ENCODE data around the gene SEC24A. TPM values are rescaled to one million over a fixed set of nuclear protein-coding genes. Genes with fewer than 3 reads are reported as not detected.
A peak's percentile ranks its signal among the peaks of the same experiment; 100 is the strongest.
"Not testable (repeated sequence)": the region's sequence is repeated elsewhere in the genome, so short reads cannot be mapped to it uniquely, and the experiment has no call there.

Gene SEC24A
- total RNA-seq, 1 experiment from 2014 or later: 25.8 TPM

- Histone ChIP-seq H3K4me2 (ENCODE audit: low read depth, low read length, poor library complexity, severe bottlenecking) (no peak overlapping the region), H3K4me1 (ENCODE audit: low read length) (no peaks in the 10 kb centered on the region), H4K20me1 (ENCODE audit: insufficient read depth, low read depth, low read length) (no peaks in the 10 kb centered on the region), H3K9me3 (ENCODE audit: low read length) (no peaks in the 10 kb centered on the region), H3K4me3 (ENCODE audit: low read length) (no peak overlapping the region), H2AFZ (ENCODE audit: low read length) (no peak overlapping the region), H3K9me2 (replicated peaks; ENCODE audit: insufficient read depth, low read length) (no peaks in the 10 kb centered on the region), H3K27me3 (ENCODE audit: low read length) (no peaks in the 10 kb centered on the region), H3K9ac (ENCODE audit: low read length) (no peak overlapping the region), H3K36me3 (ENCODE audit: insufficient read depth, low read length) (peaks cover 14% of the 10 kb centered on the region), H3K79me2 (ENCODE audit: low read length) (no peaks in the 10 kb centered on the region), H3K27ac (ENCODE audit: low read length) (no peak overlapping the region)
- DNase-seq: no peak
Measured at GRCh38 chr5:134714120-134714519, 65.5 kb downstream of the SEC24A start.

GRCh38 chr5:134714541-134714940, 66.0 kb downstream of the SEC24A start:
- H3K36me3 ChIP-seq (ENCODE audit: insufficient read depth, low read length): peaks cover 14% of the 10 kb centered on the region
- H3K79me2 ChIP-seq (ENCODE audit: low read length): no peaks in the 10 kb centered on the region
- no peak for DNase-seq
- no peak overlapping the region for H3K4me2 ChIP-seq (ENCODE audit: low read depth, low read length, poor library complexity, severe bottlenecking)
- H4K20me1 ChIP-seq (ENCODE audit: insufficient read depth, low read depth, low read length): no peaks in the 10 kb centered on the region
- H3K27me3 ChIP-seq (ENCODE audit: low read length): no peaks in the 10 kb centered on the region
- H3K9me3 ChIP-seq (ENCODE audit: low read length): no peaks in the 10 kb centered on the region
- no peak overlapping the region for H3K27ac ChIP-seq (ENCODE audit: low read length)
- H3K4me1 ChIP-seq (ENCODE audit: low read length): no peaks in the 10 kb centered on the region
- no peak overlapping the region for H3K9ac ChIP-seq (ENCODE audit: low read length)
- H2AFZ ChIP-seq (ENCODE audit: low read length): no peak overlapping the region
- no peak overlapping the region for H3K4me3 ChIP-seq (ENCODE audit: low read length)
- H3K9me2 ChIP-seq (replicated peaks; ENCODE audit: insufficient read depth, low read length): no peaks in the 10 kb centered on the region

- H3K36me3 ChIP-seq (ENCODE audit: insufficient read depth, low read length): peaks cover 14% of the 10 kb centered on the region
- H3K4me1 ChIP-seq (ENCODE audit: low read length); DNase-seq; H2AFZ ChIP-seq (ENCODE audit: low read length); H3K4me3 ChIP-seq (ENCODE audit: low read length); H3K27ac ChIP-seq (ENCODE audit: low read length); H3K4me2 ChIP-seq (ENCODE audit: low read depth, low read length, poor library complexity, severe bottlenecking); H3K9me2 ChIP-seq (replicated peaks; ENCODE audit: insufficient read depth, low read length); H3K27me3 ChIP-seq (ENCODE audit: low read length); H4K20me1 ChIP-seq (ENCODE audit: insufficient read depth, low read depth, low read length); H3K9ac ChIP-seq (ENCODE audit: low read length); H3K9me3 ChIP-seq (ENCODE audit: low read length); H3K79me2 ChIP-seq (ENCODE audit: low read length): not testable (repeated sequence)
Measured at GRCh38 chr5:134715466-134715865, 66.9 kb downstream of the SEC24A start.

- H3K9me3 ChIP-seq (ENCODE audit: low read length): no peaks in the 10 kb centered on the region
- H3K79me2 ChIP-seq (ENCODE audit: low read length): no peaks in the 10 kb centered on the region
- no peak overlapping the region for H2AFZ ChIP-seq (ENCODE audit: low read length)
- H3K36me3 ChIP-seq (ENCODE audit: insufficient read depth, low read length): peaks cover 11% of the 10 kb centered on the region; the same call in 1 of the 2 replicates
- no peaks in the 10 kb centered on the region for H4K20me1 ChIP-seq (ENCODE audit: insufficient read depth, low read depth, low read length)
- no peaks in the 10 kb centered on the region for H3K27me3 ChIP-seq (ENCODE audit: low read length)
- H3K4me1 ChIP-seq (ENCODE audit: low read length): no peaks in the 10 kb centered on the region
- H3K9ac ChIP-seq (ENCODE audit: low read length): no peak overlapping the region
- DNase-seq: no peak
- no peak overlapping the region for H3K27ac ChIP-seq (ENCODE audit: low read length)
- H3K4me2 ChIP-seq (ENCODE audit: low read depth, low read length, poor library complexity, severe bottlenecking): no peak overlapping the region
- no peaks in the 10 kb centered on the region for H3K9me2 ChIP-seq (replicated peaks; ENCODE audit: insufficient read depth, low read length)
- no peak overlapping the region for H3K4me3 ChIP-seq (ENCODE audit: low read length)
Measured at GRCh38 chr5:134724872-134725271, 76.3 kb downstream of the SEC24A start.

DNA sequence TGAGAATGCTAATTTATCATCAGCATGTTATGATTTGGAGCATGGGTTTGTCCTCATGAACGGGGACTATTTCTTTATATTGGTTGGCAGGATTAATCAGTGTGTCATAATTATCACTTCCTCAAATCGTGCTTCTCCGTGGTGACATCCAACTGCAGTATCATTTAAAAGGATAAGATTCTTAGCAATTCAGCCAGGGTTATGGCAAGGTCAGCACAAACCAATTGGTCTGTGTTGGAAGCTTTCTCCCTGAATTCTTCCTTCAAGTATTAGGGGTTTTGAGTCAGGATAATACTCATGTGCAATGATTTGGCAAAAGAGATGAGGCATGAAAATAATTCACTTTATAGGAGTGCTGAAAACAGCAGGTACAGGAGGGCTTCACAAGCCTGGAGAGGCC, 84.2 kb downstream of the SEC24A start:
- Histone ChIP-seq H2AFZ (ENCODE audit: low read length) (peak overlapping the region; percentile 33; the same call in 1 of the 2 replicates), H3K9me2 (replicated peaks; ENCODE audit: insufficient read depth, low read length) (no peaks in the 10 kb centered on the region), H3K9me3 (ENCODE audit: low read length) (no peaks in the 10 kb centered on the region), H3K36me3 (ENCODE audit: insufficient read depth, low read length) (no peaks in the 10 kb centered on the region), H3K27me3 (ENCODE audit: low read length) (no peaks in the 10 kb centered on the region), H3K9ac (ENCODE audit: low read length) (no peak overlapping the region), H3K79me2 (ENCODE audit: low read length) (no peaks in the 10 kb centered on the region), H4K20me1 (ENCODE audit: insufficient read depth, low read depth, low read length) (no peaks in the 10 kb centered on the region), H3K27ac (ENCODE audit: low read length) (no peak overlapping the region), H3K4me1 (ENCODE audit: low read length) (peaks cover 18% of the 10 kb centered on the region), H3K4me2 (ENCODE audit: low read depth, low read length, poor library complexity, severe bottlenecking) (no peak overlapping the region), H3K4me3 (ENCODE audit: low read length) (no peak overlapping the region)
- peak; percentile 52 for DNase-seq

GRCh38 chr5:134735243-134735642, 86.7 kb downstream of the SEC24A start:
- no peak overlapping the region for H3K4me3 ChIP-seq (ENCODE audit: low read length)
- H3K27me3 ChIP-seq (ENCODE audit: low read length): no peaks in the 10 kb centered on the region
- H2AFZ ChIP-seq (ENCODE audit: low read length): peak overlapping the region; percentile 5; the same call in 1 of the 2 replicates
- H4K20me1 ChIP-seq (ENCODE audit: insufficient read depth, low read depth, low read length): no peaks in the 10 kb centered on the region
- no peak overlapping the region for H3K4me2 ChIP-seq (ENCODE audit: low read depth, low read length, poor library complexity, severe bottlenecking)
- H3K9me2 ChIP-seq (replicated peaks; ENCODE audit: insufficient read depth, low read length): no peaks in the 10 kb centered on the region
- peaks cover 19% of the 10 kb centered on the region for H3K79me2 ChIP-seq (ENCODE audit: low read length)
- peaks cover 29% of the 10 kb centered on the region for H3K4me1 ChIP-seq (ENCODE audit: low read length)
- no peak overlapping the region for H3K27ac ChIP-seq (ENCODE audit: low read length)
- no peaks in the 10 kb centered on the region for H3K36me3 ChIP-seq (ENCODE audit: insufficient read depth, low read length)
- no peak for DNase-seq
- no peaks in the 10 kb centered on the region for H3K9me3 ChIP-seq (ENCODE audit: low read length)
- H3K9ac ChIP-seq (ENCODE audit: low read length): no peak overlapping the region

GRCh38 chr5:134736173-134736812, 87.7 kb downstream of the SEC24A start:
- H3K9ac ChIP-seq (ENCODE audit: low read length): peak overlapping the region; percentile 10; the same call in 1 of the 2 replicates
- H3K36me3 ChIP-seq (ENCODE audit: insufficient read depth, low read length): peaks cover 6% of the 10 kb centered on the region
- peaks cover 37% of the 10 kb centered on the region for H3K4me1 ChIP-seq (ENCODE audit: low read length)
- no peaks in the 10 kb centered on the region for H3K9me3 ChIP-seq (ENCODE audit: low read length)
- H3K4me2 ChIP-seq (ENCODE audit: low read depth, low read length, poor library complexity, severe bottlenecking): peak overlapping the region; percentile 14
- peak overlapping the region; percentile 86 for H3K27ac ChIP-seq (ENCODE audit: low read length)
- H3K4me3 ChIP-seq (ENCODE audit: low read length): no peak overlapping the region
- H2AFZ ChIP-seq (ENCODE audit: low read length): peak overlapping the region; percentile 91
- H3K9me2 ChIP-seq (replicated peaks; ENCODE audit: insufficient read depth, low read length): no peaks in the 10 kb centered on the region
- H3K27me3 ChIP-seq (ENCODE audit: low read length): no peaks in the 10 kb centered on the region
- peak; percentile 59 for DNase-seq
- H3K79me2 ChIP-seq (ENCODE audit: low read length): peaks cover 29% of the 10 kb centered on the region
- H4K20me1 ChIP-seq (ENCODE audit: insufficient read depth, low read depth, low read length): no peaks in the 10 kb centered on the region

DNA sequence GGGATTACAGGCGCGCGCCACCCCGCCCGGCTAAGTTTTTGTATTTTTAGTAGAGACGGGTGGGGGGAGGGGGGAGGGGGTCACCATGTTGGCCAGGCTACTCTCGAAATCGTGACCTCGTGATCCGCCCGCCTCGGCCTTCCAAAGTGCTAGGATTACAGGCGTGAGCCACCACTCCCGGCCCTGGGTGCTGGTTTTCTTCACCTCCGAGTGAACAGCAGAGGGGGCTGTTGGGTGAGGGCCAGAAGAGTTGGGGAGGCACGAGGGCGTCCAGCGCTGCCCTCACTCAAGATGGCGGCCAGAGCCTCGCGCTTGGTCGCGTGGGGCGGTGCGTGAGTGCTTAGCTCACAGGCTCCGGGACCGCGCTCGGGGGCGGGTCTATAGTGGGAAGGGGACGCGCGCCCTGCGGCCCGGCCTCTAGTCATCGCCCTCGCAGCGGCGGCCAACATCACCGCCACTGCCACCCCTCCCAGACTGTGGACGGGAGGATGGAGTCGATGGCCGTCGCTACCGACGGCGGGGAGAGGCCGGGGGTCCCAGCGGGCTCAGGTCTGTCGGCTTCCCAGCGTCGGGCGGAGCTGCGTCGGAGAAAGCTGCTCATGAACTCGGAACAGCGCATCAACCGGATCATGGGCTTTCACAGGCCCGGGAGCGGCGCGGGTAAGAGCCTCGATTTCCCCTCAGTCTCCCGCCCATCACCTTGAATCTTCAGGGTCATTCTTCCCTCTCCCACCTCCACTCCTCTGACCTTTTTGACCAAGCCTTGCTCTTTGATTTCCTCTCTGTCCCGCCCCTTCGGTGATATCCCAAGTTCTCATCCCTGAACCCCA, 89.8 kb downstream of the SEC24A start, which contains the start of gene CAMLG:
TSS of gene CAMLG (plus strand) at position 416 of the 830 bp plus-strand sequence. CDS start at position 489, 73 bp downstream.
- Histone ChIP-seq H3K79me2 (ENCODE audit: low read length) (peaks cover 47% of the 10 kb centered on the region), H3K9ac (ENCODE audit: low read length) (peak within 1 kb of the TSS; percentile 75), H3K27me3 (ENCODE audit: low read length) (no peaks in the 10 kb centered on the region), H3K4me1 (ENCODE audit: low read length) (peaks cover 38% of the 10 kb centered on the region), H3K36me3 (ENCODE audit: insufficient read depth, low read length) (peaks cover 19% of the 10 kb centered on the region), H2AFZ (ENCODE audit: low read length) (peak within 1 kb of the TSS; percentile 66; the same call in 1 of the 2 replicates), H3K4me2 (ENCODE audit: low read depth, low read length, poor library complexity, severe bottlenecking) (peak within 1 kb of the TSS; percentile 71), H3K4me3 (ENCODE audit: low read length) (peak within 1 kb of the TSS; percentile 76), H3K9me2 (replicated peaks; ENCODE audit: insufficient read depth, low read length) (no peaks in the 10 kb centered on the region), H4K20me1 (ENCODE audit: insufficient read depth, low read depth, low read length) (no peaks in the 10 kb centered on the region), H3K27ac (ENCODE audit: low read length) (peak within 1 kb of the TSS; percentile 3), H3K9me3 (ENCODE audit: low read length) (no peaks in the 10 kb centered on the region)
- peak; percentile 99 for DNase-seq
